Skeletal muscle cell (primary cell): ENCODE measurements around the gene SIRT2.
"Not testable (repeated sequence)": the region's sequence is repeated elsewhere in the genome, so short reads cannot be mapped to it uniquely, and the experiment has no call there.

ENCODE experiments used
- DNase-seq: peaks from one replicate; pipeline ENCODE4 v3.0.0-alpha.2; 2010; ENCODE audit warnings: low read depth
- H3K4me3 ChIP-seq: 2 replicates; pipeline ENCODE4 v1.5.1; 2011; ENCODE audit warnings: low read depth, mild to moderate bottlenecking, control low read depth, low read length, moderate library complexity

SIRT2 gene

DNA sequence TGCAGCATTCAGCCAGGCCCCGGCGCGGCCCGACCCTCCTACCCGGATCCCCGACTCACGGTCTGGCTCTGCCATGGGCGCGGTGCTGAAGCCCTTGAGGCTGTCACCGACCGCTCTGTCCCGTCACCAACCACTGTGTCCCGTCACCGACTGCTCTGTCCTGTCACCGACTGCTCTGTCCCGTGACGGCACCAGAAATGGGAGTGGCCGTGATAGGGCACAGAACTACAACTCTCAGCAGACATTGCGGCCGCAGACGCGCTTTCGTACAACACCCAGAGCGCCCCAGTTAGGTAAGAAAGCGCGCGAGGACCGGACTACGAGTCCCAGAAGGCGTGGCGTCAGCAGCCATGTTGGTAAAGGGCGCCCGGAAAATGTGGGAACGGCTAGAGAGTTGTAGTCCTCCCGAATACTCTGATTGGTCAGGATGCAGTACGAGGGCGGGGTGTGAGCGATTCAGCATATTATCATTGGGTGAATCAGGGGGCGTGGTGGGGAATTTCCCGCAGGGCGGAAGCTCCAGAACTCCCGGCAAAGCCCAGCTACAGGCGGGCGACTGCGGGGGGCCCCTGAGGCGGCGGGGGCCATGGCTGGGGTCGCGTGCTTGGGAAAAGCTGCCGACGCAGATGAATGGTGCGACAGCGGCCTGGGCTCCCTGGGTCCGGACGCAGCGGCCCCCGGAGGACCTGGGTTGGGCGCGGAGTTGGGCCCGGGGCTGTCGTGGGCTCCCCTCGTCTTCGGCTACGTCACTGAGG is at the start of gene SIRT2, which contains the start of gene NFKBIB:
Gene SIRT2 (minus strand): TSS at position 172 of the 755 bp plus-strand sequence. CDS start 97 bp downstream, at position 75.
Gene NFKBIB (plus strand): TSS at position 523 of the 755 bp plus-strand sequence. CDS start 64 bp downstream, at position 587.
- H3K4me3 ChIP-seq = peak within 1 kb of the TSS; percentile 92
- DNase-seq = peak; percentile 98

DNA sequence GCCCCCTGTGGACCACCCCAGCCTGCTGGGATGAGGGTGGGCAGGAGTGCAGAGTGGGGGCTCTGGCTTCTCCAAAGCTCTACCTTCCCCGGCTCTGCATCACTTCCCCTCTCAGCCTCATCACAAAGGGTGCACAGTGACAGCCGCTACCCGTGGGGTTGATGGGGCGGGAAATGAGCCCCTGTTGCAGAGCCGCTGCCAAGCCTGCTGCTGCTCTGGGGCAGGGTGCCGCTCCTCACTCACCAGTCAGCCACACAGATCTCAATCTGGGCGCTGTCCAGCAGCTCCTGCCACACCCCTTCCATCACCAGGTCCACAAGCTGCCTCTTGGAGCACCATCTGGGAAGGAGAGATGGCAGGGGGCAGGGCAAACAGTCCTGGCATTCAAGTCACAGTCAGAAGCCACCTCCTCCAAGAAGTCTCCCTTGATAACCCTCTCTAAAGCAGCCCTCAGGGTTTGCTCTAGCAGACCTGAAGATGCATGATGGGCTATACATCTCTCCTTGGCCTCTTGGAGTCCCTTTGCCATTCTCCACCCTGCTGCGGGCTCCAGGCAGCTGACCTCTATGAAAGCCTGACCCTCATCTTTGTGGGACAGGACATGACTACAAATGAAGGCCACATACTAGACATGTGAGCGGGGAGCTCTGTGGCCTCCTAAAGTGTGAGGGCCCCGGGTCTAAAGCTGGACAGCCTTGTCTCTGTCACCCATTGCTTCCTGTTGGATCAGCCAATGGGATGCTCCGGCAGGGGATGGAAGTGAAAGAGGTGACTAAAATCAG is 47.0 kb upstream of the SIRT2 start:
- H3K4me3 ChIP-seq = no peak overlapping the region
- no peak for DNase-seq

GRCh38 chr19:38945562-38946228 is 46.3 kb upstream of the SIRT2 start:
- DNase-seq = no peak
- no peak overlapping the region for H3K4me3 ChIP-seq

GRCh38 chr19:38944981-38945506 is 45.6 kb upstream of the SIRT2 start:
- DNase-seq = no peak
- no peak overlapping the region for H3K4me3 ChIP-seq

GRCh38 chr19:38942471-38943181 is 43.2 kb upstream of the SIRT2 start:
- H3K4me3 ChIP-seq = no peak overlapping the region
- DNase-seq = no peak

DNA sequence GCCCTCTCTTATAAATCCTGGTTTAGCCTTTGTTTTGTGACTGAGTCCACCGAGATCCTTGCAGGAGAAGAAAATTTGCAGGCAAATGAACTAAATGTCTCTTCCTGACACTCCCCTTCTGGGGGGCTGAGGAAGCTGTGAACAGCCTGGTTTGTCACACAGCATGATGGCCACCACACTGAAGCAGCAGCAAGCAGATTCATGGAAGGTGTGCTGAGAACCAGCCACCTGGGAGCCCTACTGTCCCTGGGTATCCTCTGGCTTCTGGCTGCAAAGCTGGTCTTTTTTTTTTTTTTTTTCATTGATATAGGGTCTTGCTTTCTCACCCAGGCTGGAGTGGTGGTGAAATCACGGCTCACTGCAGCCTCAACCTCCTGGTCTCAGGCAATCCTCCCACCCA is 42.6 kb upstream of the SIRT2 start:
- H3K4me3 ChIP-seq = no peak overlapping the region
- DNase-seq = no peak

DNA sequence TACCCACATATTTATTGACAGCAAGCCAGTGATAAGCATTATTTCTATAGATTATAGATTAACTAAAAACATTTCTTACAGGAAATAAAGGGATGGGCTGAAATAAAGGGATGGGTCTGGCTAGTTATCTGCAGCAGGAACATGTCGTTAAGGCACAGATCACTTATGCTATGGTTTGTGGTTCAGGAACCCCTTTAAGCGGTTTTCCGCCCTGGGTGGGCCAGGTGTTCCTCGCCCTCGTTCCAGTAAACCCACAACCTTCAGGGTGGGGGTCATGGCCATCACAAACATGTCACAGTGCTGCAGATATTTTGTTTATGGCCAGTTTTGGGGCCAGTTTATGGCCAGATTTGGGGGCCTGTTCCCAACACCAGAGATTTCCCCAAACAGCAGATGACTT is 42.0 kb upstream of the SIRT2 start:
- H3K4me3 ChIP-seq, DNase-seq: not testable (repeated sequence)

DNA sequence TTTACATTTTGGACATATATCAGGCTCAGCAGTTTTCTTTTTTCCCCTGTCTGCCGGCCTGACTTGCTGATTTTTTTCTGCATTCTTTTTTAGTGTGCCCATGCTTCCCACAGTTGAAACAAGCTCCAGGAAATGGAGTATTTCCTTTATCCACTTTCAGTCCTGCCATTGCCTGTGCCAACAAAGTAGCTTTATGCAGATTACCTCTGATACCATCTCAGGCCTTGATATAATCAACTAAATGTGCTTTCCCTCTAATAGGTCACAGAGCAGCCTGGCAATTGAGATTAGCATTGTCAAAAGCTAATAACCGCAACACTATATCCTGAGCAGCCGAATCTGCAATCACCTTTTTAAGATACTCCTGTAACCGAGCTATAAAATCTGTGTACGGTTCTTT is 40.5 kb upstream of the SIRT2 start:
- no peak for DNase-seq
- no peak overlapping the region for H3K4me3 ChIP-seq

DNA sequence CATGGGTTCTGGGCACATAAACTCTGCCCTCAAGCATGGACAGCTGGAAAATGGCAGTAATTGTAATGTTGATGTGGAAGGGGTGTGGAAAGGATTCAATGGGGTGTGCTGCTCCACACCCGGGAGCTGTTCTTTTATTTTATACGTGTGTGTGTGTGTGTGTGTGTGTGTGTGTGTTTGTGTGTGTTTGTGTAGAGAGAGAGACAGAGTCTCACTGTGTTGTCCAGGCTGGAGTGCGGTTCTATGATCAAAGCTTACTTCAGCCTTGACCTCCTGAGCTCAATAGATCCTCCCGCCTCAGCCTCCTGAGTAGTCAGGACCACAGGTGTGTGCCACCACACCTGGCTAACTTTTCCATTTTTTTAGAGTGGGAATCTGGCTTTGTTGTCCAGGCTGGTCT is 34.1 kb upstream of the SIRT2 start:
- DNase-seq = no peak

GRCh38 chr19:38932425-38933179 is 33.2 kb upstream of the SIRT2 start:
- DNase-seq = no peak

More for the DNA sequence above, 34.1 kb upstream of the SIRT2 start:
- no peak overlapping the region for H3K4me3 ChIP-seq

DNA sequence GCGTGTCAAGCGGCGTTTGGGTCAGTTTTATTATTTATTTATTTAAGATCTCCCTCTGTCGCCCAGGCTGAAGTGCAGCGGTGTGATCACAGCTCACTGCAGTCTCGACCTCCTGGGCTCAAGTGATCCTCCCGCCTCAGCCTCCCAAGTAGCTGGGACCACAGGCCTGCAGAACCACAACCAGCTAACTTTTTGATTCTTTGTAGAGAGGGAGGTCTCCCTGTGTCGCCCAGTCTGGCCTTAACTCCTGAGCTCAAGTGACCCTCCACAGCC is 32.0 kb upstream of the SIRT2 start:
- peak overlapping the region; percentile 98 for H3K4me3 ChIP-seq
- DNase-seq = no peak

More at GRCh38 chr19:38932425-38933179, 33.2 kb upstream of the SIRT2 start:
- H3K4me3 ChIP-seq = no peak overlapping the region

- peak; percentile 96 for DNase-seq
- peak within 1 kb of the TSS; percentile 98 for H3K4me3 ChIP-seq
Measured at GRCh38 chr19:38930776-38931520, 31.5 kb upstream of the SIRT2 start, which contains the start of gene MRPS12. Gene MRPS12, plus strand, starts transcription at chr19:38930944. Its CDS starts 351 bp downstream, at chr19:38931295.

DNA sequence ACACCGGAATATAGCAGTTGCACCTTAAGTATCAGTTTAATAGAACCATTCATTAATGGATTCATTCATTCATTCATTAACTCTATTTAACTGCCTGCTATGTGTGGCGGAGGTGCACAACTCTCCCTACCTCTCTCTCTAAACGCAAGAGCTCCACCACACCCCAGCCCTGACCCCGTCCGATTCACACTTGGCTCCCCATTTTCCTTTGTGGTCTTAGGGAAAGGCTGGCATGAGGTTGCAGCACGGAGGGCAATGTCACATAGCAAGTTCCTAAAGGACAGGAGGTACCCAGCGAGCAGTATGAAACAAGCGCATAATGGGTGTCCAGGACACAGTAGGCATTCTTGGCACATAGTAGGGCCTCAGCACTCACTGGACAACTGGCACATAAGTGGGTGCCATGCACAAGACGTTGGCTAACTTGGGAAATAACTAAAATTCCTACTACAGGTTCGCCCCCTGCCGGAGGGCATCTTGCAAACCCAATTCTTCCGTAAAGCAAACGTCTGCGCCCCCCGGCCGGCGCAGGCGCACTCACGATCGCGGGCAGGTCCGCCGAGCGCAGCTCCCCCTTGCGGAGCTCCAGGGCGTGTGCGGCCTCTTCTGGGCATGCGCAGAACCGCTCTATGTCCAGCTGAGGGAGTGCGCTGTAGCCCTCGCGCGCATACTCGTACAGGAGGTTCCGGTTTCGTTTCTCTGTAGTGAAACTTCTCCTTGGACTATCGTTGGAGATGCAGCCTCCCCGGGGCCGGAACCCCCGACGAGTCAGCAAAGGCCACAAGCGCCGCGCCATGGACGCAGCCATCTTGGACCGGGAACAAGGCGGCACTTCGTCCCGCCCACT is 30.7 kb upstream of the SIRT2 start, which contains the start of gene SARS2:
Gene SARS2 (minus strand): TSS at position 835 of the 847 bp plus-strand sequence. CDS start 27 bp downstream, at position 808.
- DNase-seq = peak; percentile 71
- H3K4me3 ChIP-seq = peak within 1 kb of the TSS; percentile 98

- H3K4me3 ChIP-seq = no peak overlapping the region
- DNase-seq = no peak
Measured at GRCh38 chr19:38928391-38929001, 29.1 kb upstream of the SIRT2 start.

DNA sequence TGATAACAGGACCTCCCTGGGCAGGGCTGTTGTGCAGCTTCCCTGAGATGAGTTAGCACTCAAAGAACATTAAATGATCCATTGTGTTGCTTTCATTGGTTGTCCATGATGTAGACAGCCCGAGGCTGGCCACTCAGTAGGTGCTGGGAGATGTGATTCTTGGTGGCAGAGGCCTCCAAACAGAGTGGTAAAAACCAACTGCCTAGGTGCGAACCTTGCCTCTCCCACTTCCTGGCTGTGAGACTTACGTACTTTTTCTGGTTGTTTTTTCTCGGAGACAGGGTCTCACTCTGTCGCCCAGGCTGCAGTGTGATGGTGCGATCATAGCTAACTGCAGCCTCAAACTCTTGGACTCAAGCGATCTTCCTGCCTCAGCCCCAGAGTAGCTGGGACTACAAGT is 25.0 kb upstream of the SIRT2 start:
- H3K4me3 ChIP-seq = no peak overlapping the region
- no peak for DNase-seq

DNA sequence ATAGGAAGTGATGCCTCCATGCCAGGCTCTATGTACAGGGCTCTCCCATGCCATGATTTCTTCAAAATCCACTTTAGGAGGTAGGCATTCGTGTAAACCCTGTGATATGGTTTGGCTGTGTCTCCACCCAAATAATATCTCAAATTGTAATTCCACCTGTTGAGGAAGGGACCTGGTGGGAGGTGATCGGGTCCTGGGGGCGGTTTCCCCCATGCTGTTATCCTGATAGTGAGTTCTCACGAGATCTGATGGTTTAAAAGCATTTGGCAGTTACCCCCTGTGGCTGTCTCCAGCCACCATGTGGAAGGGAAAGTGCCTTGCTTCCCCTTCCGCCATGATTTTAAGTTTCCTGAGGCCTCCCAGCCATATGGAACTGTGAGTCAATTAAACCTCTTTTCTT is 23.1 kb upstream of the SIRT2 start:
- no peak overlapping the region for H3K4me3 ChIP-seq
- no peak for DNase-seq
